ENCODE data around the gene IGFL3. TPM values are rescaled to one million over a fixed set of nuclear protein-coding genes. Genes with fewer than 3 reads are reported as not detected.
"Not testable (repeated sequence)": the region's sequence is repeated elsewhere in the genome, so short reads cannot be mapped to it uniquely, and the experiment has no call there.

Gene IGFL3
- total RNA-seq, 2 experiments from 2014 or later, result not detected

- no peak for ATAC-seq
- Mint-ChIP-seq H3K9me3 (ENCODE audit: low read depth) (peaks cover 2% of the 10 kb centered on the region), H3K36me3 (no peaks in the 10 kb centered on the region), H3K27ac (no peak overlapping the region), H3K4me1 (peaks cover 10% of the 10 kb centered on the region), H3K27me3 (peaks cover 51% of the 10 kb centered on the region), H3K4me3 (no peak overlapping the region)
- DNase-seq, result no peak
- CTCF ChIA-PET, result no interaction called here
Observed at GRCh38 chr19:46111376-46111775, 13.1 kb downstream of the IGFL3 start.

GRCh38 chr19:46109876-46110275 is 14.6 kb downstream of the IGFL3 start:
- ATAC-seq, result no peak
- CTCF ChIA-PET, result no interaction called here
- Mint-ChIP-seq H3K9me3 (ENCODE audit: low read depth) (peaks cover 2% of the 10 kb centered on the region), H3K27me3 (peaks cover 41% of the 10 kb centered on the region), H3K4me1 (peaks cover under 1% of the 10 kb centered on the region), H3K4me3 (no peak overlapping the region), H3K27ac (no peak overlapping the region), H3K36me3 (no peaks in the 10 kb centered on the region)
- no peak for DNase-seq

GRCh38 chr19:46107371-46107770 is 17.1 kb downstream of the IGFL3 start:
- Mint-ChIP-seq H3K4me3 (no peak overlapping the region), H3K36me3 (no peaks in the 10 kb centered on the region), H3K27me3 (peaks cover 19% of the 10 kb centered on the region), H3K27ac (no peak overlapping the region), H3K4me1 (no peaks in the 10 kb centered on the region), H3K9me3 (ENCODE audit: low read depth) (peaks cover 2% of the 10 kb centered on the region)
- CTCF ChIA-PET, result no interaction called here
- ATAC-seq, result no peak
- DNase-seq, result no peak

- ATAC-seq; CTCF ChIA-PET; H3K4me3 Mint-ChIP-seq; H3K36me3 Mint-ChIP-seq; H3K27ac Mint-ChIP-seq; H3K9me3 Mint-ChIP-seq (ENCODE audit: low read depth); H3K4me1 Mint-ChIP-seq; DNase-seq: not testable (repeated sequence)
- H3K27me3 Mint-ChIP-seq, result peaks cover 29% of the 10 kb centered on the region
Observed at GRCh38 chr19:46102333-46102732, 22.2 kb downstream of the IGFL3 start.

- H3K4me3 Mint-ChIP-seq, result no peak overlapping the region
- H3K36me3 Mint-ChIP-seq, result peaks cover 1% of the 10 kb centered on the region
- no peak for ATAC-seq
- no peak overlapping the region for H3K27ac Mint-ChIP-seq
- H3K27me3 Mint-ChIP-seq, result peaks cover 38% of the 10 kb centered on the region
- peaks cover 9% of the 10 kb centered on the region for H3K9me3 Mint-ChIP-seq (ENCODE audit: low read depth)
- CTCF ChIA-PET, result no interaction called here
- H3K4me1 Mint-ChIP-seq, result no peaks in the 10 kb centered on the region
- DNase-seq, result no peak
Observed at GRCh38 chr19:46101293-46101692, 23.2 kb downstream of the IGFL3 start.

- H3K9me3 Mint-ChIP-seq (ENCODE audit: low read depth), result peaks cover 9% of the 10 kb centered on the region
- peaks cover 1% of the 10 kb centered on the region for H3K36me3 Mint-ChIP-seq
- no peak for DNase-seq
- H3K4me1 Mint-ChIP-seq, result no peaks in the 10 kb centered on the region
- no peak for ATAC-seq
- H3K27me3 Mint-ChIP-seq, result peaks cover 46% of the 10 kb centered on the region
- no peak overlapping the region for H3K27ac Mint-ChIP-seq
- CTCF ChIA-PET, result no interaction called here
- no peak overlapping the region for H3K4me3 Mint-ChIP-seq
Observed at GRCh38 chr19:46100344-46100743, 24.1 kb downstream of the IGFL3 start.

- H3K4me3 Mint-ChIP-seq, result no peak overlapping the region
- DNase-seq (no peak), ATAC-seq (no peak)
- H3K27me3 Mint-ChIP-seq, result peaks cover 60% of the 10 kb centered on the region
- no peak overlapping the region for H3K27ac Mint-ChIP-seq
- CTCF ChIA-PET, result interaction anchor here (1.0 kb wide), 1 partner anchor 8 kb away, joined by 3 read pairs; no protein-coding TSS in a partner anchor
- peaks cover 2% of the 10 kb centered on the region for H3K36me3 Mint-ChIP-seq
- peaks cover 6% of the 10 kb centered on the region for H3K9me3 Mint-ChIP-seq (ENCODE audit: low read depth)
- no peaks in the 10 kb centered on the region for H3K4me1 Mint-ChIP-seq
Observed at GRCh38 chr19:46090444-46090843, 34.0 kb downstream of the IGFL3 start.

GRCh38 chr19:46089432-46089831 is 35.1 kb downstream of the IGFL3 start:
- no peak for DNase-seq
- no peaks in the 10 kb centered on the region for H3K4me1 Mint-ChIP-seq
- CTCF ChIA-PET, result interaction anchor here (1.0 kb wide), 1 partner anchor 9 kb away, joined by 3 read pairs; no protein-coding TSS in a partner anchor
- peaks cover 4% of the 10 kb centered on the region for H3K36me3 Mint-ChIP-seq
- H3K27me3 Mint-ChIP-seq, result peaks cover 59% of the 10 kb centered on the region
- no peak overlapping the region for H3K4me3 Mint-ChIP-seq
- peaks cover 8% of the 10 kb centered on the region for H3K9me3 Mint-ChIP-seq (ENCODE audit: low read depth)
- ATAC-seq, result no peak
- no peak overlapping the region for H3K27ac Mint-ChIP-seq

- no peak overlapping the region for H3K27ac Mint-ChIP-seq
- H3K36me3 Mint-ChIP-seq, result peaks cover 4% of the 10 kb centered on the region
- no peak overlapping the region for H3K4me3 Mint-ChIP-seq
- H3K27me3 Mint-ChIP-seq, result peaks cover 61% of the 10 kb centered on the region
- H3K4me1 Mint-ChIP-seq, result no peaks in the 10 kb centered on the region
- DNase-seq (no peak), ATAC-seq (no peak)
- CTCF ChIA-PET, result no interaction called here
- peaks cover 8% of the 10 kb centered on the region for H3K9me3 Mint-ChIP-seq (ENCODE audit: low read depth)
Observed at GRCh38 chr19:46088101-46088500, 36.4 kb downstream of the IGFL3 start.

GRCh38 chr19:46085888-46086287 is 38.6 kb downstream of the IGFL3 start:
- CTCF ChIA-PET, result no interaction called here

GRCh38 chr19:46082728-46083050 is 41.8 kb downstream of the IGFL3 start:
- no peak for ATAC-seq
- no peak overlapping the region for H3K27ac Mint-ChIP-seq
- H3K27me3 Mint-ChIP-seq, result peaks cover 73% of the 10 kb centered on the region
- H3K4me1 Mint-ChIP-seq, result no peaks in the 10 kb centered on the region
- DNase-seq, result no peak
- H3K36me3 Mint-ChIP-seq, result peaks cover 4% of the 10 kb centered on the region
- H3K9me3 Mint-ChIP-seq (ENCODE audit: low read depth), result peaks cover 8% of the 10 kb centered on the region
- no peak overlapping the region for H3K4me3 Mint-ChIP-seq
- CTCF ChIA-PET, result interaction anchor here (1.0 to 1.4 kb wide), 3 partner anchors 46 to 182 kb away, joined by 4 to 8 read pairs (median 4); no protein-coding TSS in a partner anchor

More at GRCh38 chr19:46085888-46086287, 38.6 kb downstream of the IGFL3 start:
- Mint-ChIP-seq H3K27me3 (peaks cover 74% of the 10 kb centered on the region), H3K27ac (no peak overlapping the region), H3K36me3 (peaks cover 4% of the 10 kb centered on the region), H3K9me3 (ENCODE audit: low read depth) (peaks cover 8% of the 10 kb centered on the region), H3K4me3 (no peak overlapping the region), H3K4me1 (no peaks in the 10 kb centered on the region)
- no peak for ATAC-seq
- DNase-seq, result no peak

- H3K9me3 Mint-ChIP-seq (ENCODE audit: low read depth), result peaks cover 8% of the 10 kb centered on the region
- DNase-seq, result no peak
- H3K27me3 Mint-ChIP-seq, result peaks cover 77% of the 10 kb centered on the region
- H3K4me3 Mint-ChIP-seq, result no peak overlapping the region
- CTCF ChIA-PET, result interaction anchor here (1.0 to 1.4 kb wide), 4 partner anchors 45 to 183 kb away, joined by 4 to 8 read pairs (median 4); no protein-coding TSS in a partner anchor
- H3K36me3 Mint-ChIP-seq, result peaks cover 4% of the 10 kb centered on the region
- ATAC-seq, result peak; percentile 39
- H3K4me1 Mint-ChIP-seq, result no peaks in the 10 kb centered on the region
- H3K27ac Mint-ChIP-seq, result no peak overlapping the region
Observed at GRCh38 chr19:46081928-46082727, 42.4 kb downstream of the IGFL3 start.

- H3K9me3 Mint-ChIP-seq (ENCODE audit: low read depth), result peaks cover 2% of the 10 kb centered on the region
- no peak overlapping the region for H3K27ac Mint-ChIP-seq
- H3K36me3 Mint-ChIP-seq, result peaks cover 1% of the 10 kb centered on the region
- H3K27me3 Mint-ChIP-seq, result peaks cover 85% of the 10 kb centered on the region
- H3K4me3 Mint-ChIP-seq, result no peak overlapping the region
- peaks cover 1% of the 10 kb centered on the region for H3K4me1 Mint-ChIP-seq
- CTCF ChIA-PET, result interaction anchor here (1.4 to 1.5 kb wide), 2 partner anchors 185 to 200 kb away, joined by 5 read pairs; no protein-coding TSS in a partner anchor
- no peak for DNase-seq
- no peak for ATAC-seq
Observed at GRCh38 chr19:46080561-46080960, 43.9 kb downstream of the IGFL3 start.

GRCh38 chr19:46079576-46079975 is 44.9 kb downstream of the IGFL3 start:
- Mint-ChIP-seq H3K36me3 (no peaks in the 10 kb centered on the region), H3K9me3 (ENCODE audit: low read depth) (no peaks in the 10 kb centered on the region), H3K4me3 (no peak overlapping the region), H3K27me3 (peaks cover 83% of the 10 kb centered on the region), H3K4me1 (peaks cover 1% of the 10 kb centered on the region), H3K27ac (no peak overlapping the region)
- no peak for ATAC-seq
- CTCF ChIA-PET, result interaction anchor here (0.9 to 1.5 kb wide), 4 partner anchors 110 to 228 kb away, joined by 3 to 11 read pairs (median 5); no protein-coding TSS in a partner anchor
- DNase-seq, result no peak

All from activated CD8-positive, alpha-beta memory T cell treated with anti-CD3 and anti-CD28 coated beads, Interleukin-2, amount 10 ng/mL, durations not matched to agents 7 days and 5 days (primary cell).